Left ventricle myocardium inferior (tissue), 1 donor: ENCODE data around the gene RPL22. TPM values are rescaled to one million over a fixed set of nuclear protein-coding genes. Genes with fewer than 3 reads are reported as not detected.

Source experiments
- DNase-seq: peaks from one replicate; pipeline ENCODE4 v3.0.0-alpha.2; 2020
- H3K27ac ChIP-seq: fragments of 200-600 bp; replicated peaks from 2 replicates; pipeline ENCODE4 v1.8.0; 2021
- H3K27me3 ChIP-seq: fragments of 200-600 bp; 2 replicates; pipeline ENCODE4 v1.8.0; 2021; ENCODE audit warnings: low read depth
- H3K36me3 ChIP-seq: fragments of 200-600 bp; 2 replicates; pipeline ENCODE4 v1.8.0; 2021
- H3K4me1 ChIP-seq: fragments of 200-600 bp; 2 replicates; pipeline ENCODE4 v1.8.0; 2021
- H3K4me3 ChIP-seq: fragments of 200-600 bp; 2 replicates; pipeline ENCODE4 v1.8.0; 2021; ENCODE audit warnings: mild to moderate bottlenecking, moderate library complexity
- H3K9me3 ChIP-seq: fragments of 200-600 bp; replicated peaks from 2 replicates; pipeline ENCODE4 v1.8.0; 2021
- CTCF ChIP-seq: fragments of 200-600 bp; IDR thresholded peaks from 2 replicates; pipeline ENCODE4 v1.8.0; 2021; ENCODE audit warnings: antibody characterized with exemption, mild to moderate bottlenecking, borderline replicate concordance
- intact Hi-C: fragments of 100-400 bp; cut with micrococcal nuclease; formaldehyde crosslinking; loops from one replicate; pipeline ENCODE4 v1.11.0; 2022
- total RNA-seq: library from RNA; stranded (reverse); fragmentation: NEBNext Ultra II Directional; extraction: Animal tissue kit (Norgen Biotek cat#: 25700); gene quantifications from one replicate; pipeline ENCODE4 v1.2.1, GENCODE V29; 2021
- donor health status: DM: no; HTN: yes; CAD: no; lungs with severe emphysema.

Gene RPL22
- total RNA-seq, 1 donor from 2014 or later = 250 TPM

- DNase-seq = no peak
- no peaks in the 10 kb centered on the region for H3K9me3 ChIP-seq
- H3K36me3 ChIP-seq = no peaks in the 10 kb centered on the region
- H3K4me1 ChIP-seq = peaks cover 8% of the 10 kb centered on the region
- no peak overlapping the region for H3K27ac ChIP-seq
- intact Hi-C loops = no loop called here
- no peak for TF ChIP-seq CTCF
- no peak overlapping the region for H3K4me3 ChIP-seq
- H3K27me3 ChIP-seq = peaks cover 72% of the 10 kb centered on the region
Observed at GRCh38 chr1:6150006-6150938, 49.1 kb downstream of the RPL22 start.

GRCh38 chr1:6149597-6149996, 49.8 kb downstream of the RPL22 start:
- peaks cover 77% of the 10 kb centered on the region for H3K27me3 ChIP-seq
- H3K36me3 ChIP-seq = no peaks in the 10 kb centered on the region
- no peak for DNase-seq
- TF ChIP-seq CTCF = no peak
- H3K27ac ChIP-seq = no peak overlapping the region
- H3K9me3 ChIP-seq = no peaks in the 10 kb centered on the region
- no peak overlapping the region for H3K4me3 ChIP-seq
- intact Hi-C loops = no loop called here
- H3K4me1 ChIP-seq = peaks cover 8% of the 10 kb centered on the region

- peaks cover 77% of the 10 kb centered on the region for H3K27me3 ChIP-seq
- peak overlapping the region; percentile 40 for H3K4me3 ChIP-seq
- no peaks in the 10 kb centered on the region for H3K9me3 ChIP-seq
- peaks cover 8% of the 10 kb centered on the region for H3K4me1 ChIP-seq
- peak; percentile 35 for DNase-seq
- no peak overlapping the region for H3K27ac ChIP-seq
- no peaks in the 10 kb centered on the region for H3K36me3 ChIP-seq
- intact Hi-C loops = no loop called here
- TF ChIP-seq CTCF = no peak
Observed at GRCh38 chr1:6148497-6149241, 50.7 kb downstream of the RPL22 start.

GRCh38 chr1:6145864-6146410, 53.5 kb downstream of the RPL22 start:
- H3K9me3 ChIP-seq = no peaks in the 10 kb centered on the region
- intact Hi-C loops = no loop called here
- no peak overlapping the region for H3K27ac ChIP-seq
- peaks cover 8% of the 10 kb centered on the region for H3K4me1 ChIP-seq
- H3K36me3 ChIP-seq = no peaks in the 10 kb centered on the region
- H3K27me3 ChIP-seq = peaks cover 84% of the 10 kb centered on the region
- no peak overlapping the region for H3K4me3 ChIP-seq
- TF ChIP-seq CTCF = no peak
- no peak for DNase-seq

GRCh38 chr1:6145396-6145750, 54.0 kb downstream of the RPL22 start:
- no peak for TF ChIP-seq CTCF
- Histone ChIP-seq H3K4me3 (no peak overlapping the region), H3K27me3 (peaks cover 79% of the 10 kb centered on the region), H3K27ac (no peak overlapping the region), H3K4me1 (peaks cover 8% of the 10 kb centered on the region), H3K9me3 (no peaks in the 10 kb centered on the region), H3K36me3 (no peaks in the 10 kb centered on the region)
- no peak for DNase-seq
- intact Hi-C loops = no loop called here
